Activated naive CD8-positive, alpha-beta T cell (primary cell): Measurements from ENCODE around the gene HAX1.
"Not testable (repeated sequence)": the region's sequence is repeated elsewhere in the genome, so short reads cannot be mapped to it uniquely, and the experiment has no call there.

Source experiments
- H3K27ac Mint-ChIP-seq: one replicate; pipeline ENCODE4 v1.8.0; 2021; ENCODE audit warnings: mixed read lengths
- H3K27me3 Mint-ChIP-seq: one replicate; pipeline ENCODE4 v1.8.0; 2021; ENCODE audit warnings: mixed read lengths
- H3K36me3 Mint-ChIP-seq: one replicate; pipeline ENCODE4 v1.8.0; 2021; ENCODE audit warnings: mixed read lengths
- H3K4me1 Mint-ChIP-seq: one replicate; pipeline ENCODE4 v1.8.0; 2021; ENCODE audit warnings: low read depth, mixed read lengths
- H3K4me3 Mint-ChIP-seq: one replicate; pipeline ENCODE4 v1.8.0; 2021; ENCODE audit warnings: mild to moderate bottlenecking, mixed read lengths
- H3K9me3 Mint-ChIP-seq: one replicate; pipeline ENCODE4 v1.8.0; 2021; ENCODE audit warnings: low read depth, mixed read lengths

HAX1 gene

DNA sequence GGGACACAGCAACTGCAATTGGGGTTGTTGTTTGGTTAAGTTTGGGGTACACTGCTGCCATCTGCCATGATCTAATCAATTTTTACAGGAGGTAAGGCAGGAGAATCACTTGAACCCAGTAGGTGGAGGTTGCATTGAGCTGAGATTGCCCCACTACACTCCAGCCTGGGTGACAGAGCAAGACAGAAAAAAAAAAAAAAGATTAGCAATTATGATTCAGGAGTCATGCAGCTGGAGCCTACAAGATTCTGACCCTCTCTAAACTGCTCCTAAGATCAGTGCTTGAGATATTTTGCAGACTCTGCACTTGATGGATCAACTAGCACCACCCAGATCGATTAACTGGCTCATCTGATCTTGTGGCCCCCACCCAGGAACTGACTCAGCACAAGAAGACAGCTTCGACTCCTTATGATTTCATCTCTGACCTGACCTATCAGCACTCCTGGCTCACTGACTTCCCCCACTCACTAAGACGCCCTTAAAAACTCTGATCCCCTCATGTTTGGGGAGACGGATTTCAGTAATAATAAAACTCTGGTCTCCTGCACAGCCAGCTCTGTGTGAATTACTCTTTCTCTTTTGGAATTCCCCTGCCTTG lies 35.3 kb downstream of the HAX1 start:
- not testable (repeated sequence) for H3K27me3 Mint-ChIP-seq, H3K27ac Mint-ChIP-seq
- H3K4me1 Mint-ChIP-seq = peaks cover 12% of the 10 kb centered on the region

DNA sequence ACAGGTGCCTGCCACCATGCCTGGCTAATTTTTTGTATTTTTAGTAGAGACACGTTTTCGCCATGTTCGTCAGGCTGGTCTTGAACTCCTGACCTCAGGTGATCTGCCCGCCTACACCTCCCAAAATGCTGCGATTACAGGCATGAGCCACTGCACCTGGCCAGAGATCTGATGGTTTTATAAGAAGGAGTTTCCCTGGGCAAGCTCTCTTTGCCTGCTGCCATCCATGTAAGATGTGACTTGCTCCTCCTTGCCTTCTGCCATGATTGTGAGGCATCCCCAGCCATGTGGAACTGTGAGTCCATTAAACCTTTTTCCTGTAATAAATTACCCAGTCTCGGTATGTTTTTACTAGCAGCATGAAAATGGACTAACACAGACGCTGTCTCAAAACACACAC lies 36.7 kb downstream of the HAX1 start:
- H3K27ac Mint-ChIP-seq, H3K9me3 Mint-ChIP-seq: not testable (repeated sequence)
- H3K4me1 Mint-ChIP-seq = peaks cover 12% of the 10 kb centered on the region

More for the DNA sequence above, 35.3 kb downstream of the HAX1 start:
- H3K36me3 Mint-ChIP-seq, H3K9me3 Mint-ChIP-seq, H3K4me3 Mint-ChIP-seq: not testable (repeated sequence)

DNA sequence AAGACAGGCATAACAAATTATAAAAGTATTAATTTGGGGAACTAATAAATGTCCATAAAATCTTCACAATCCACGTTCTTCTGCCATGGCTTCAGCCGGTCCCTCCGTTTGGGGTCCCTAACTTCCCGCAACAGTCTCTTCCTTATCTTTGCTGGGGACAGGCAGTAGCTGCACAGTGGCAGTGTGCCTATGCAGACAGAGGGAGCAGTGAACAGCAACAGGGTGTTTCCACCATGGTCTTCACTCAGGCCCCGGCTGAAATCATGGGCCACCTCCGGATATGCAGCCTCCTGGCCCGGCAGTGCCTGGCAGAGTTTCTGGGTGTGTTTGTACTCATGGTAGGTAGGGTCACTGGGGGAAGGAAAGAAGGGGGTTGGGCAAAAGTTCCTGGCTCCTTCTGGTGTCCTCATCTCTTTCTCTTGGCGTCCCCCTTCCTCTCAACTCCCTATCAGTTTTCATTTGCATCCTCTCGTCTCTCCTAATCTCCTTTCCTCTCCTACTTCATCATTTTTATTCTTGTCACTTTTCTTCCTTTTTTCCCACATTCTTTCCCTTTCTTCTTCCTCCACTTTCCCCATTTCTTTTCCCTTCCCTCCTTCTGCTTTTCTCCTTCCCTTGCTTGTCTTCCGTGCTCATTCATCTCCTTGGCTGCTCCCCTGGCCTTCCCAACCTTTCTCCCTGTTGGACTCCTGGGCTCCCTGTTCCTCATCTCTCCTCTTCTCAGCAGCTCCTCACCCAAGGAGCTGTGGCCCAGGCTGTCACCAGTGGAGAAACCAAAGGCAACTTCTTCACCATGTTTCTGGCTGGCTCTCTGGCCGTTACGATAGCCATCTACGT lies 40.0 kb downstream of the HAX1 start:
- H3K4me3 Mint-ChIP-seq, H3K27me3 Mint-ChIP-seq: not testable (repeated sequence)

More for the DNA sequence above, 36.7 kb downstream of the HAX1 start:
- H3K36me3 Mint-ChIP-seq, H3K4me3 Mint-ChIP-seq, H3K27me3 Mint-ChIP-seq: not testable (repeated sequence)

DNA sequence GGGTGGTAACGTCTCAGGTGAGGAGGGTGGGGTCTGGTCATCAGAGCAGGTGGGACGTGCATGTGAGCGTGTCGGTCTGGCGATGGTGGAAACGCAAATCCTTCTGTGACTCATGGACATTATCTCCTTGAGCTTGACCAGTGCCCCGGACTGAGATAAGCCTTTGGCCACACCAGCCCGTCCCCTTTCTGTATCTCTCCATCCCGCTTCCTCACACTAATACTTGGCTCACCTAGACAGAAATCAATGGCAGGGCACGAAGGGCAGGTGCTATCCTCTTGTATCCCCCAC lies 40.6 kb downstream of the HAX1 start:
- Mint-ChIP-seq H3K4me1 (peaks cover 3% of the 10 kb centered on the region), H3K27me3 (no peaks in the 10 kb centered on the region), H3K36me3 (peaks cover 2% of the 10 kb centered on the region), H3K27ac (no peak overlapping the region), H3K4me3 (no peak overlapping the region), H3K9me3 (no peaks in the 10 kb centered on the region)

More for the DNA sequence above, 40.0 kb downstream of the HAX1 start:
- H3K4me1 Mint-ChIP-seq, H3K27ac Mint-ChIP-seq, H3K9me3 Mint-ChIP-seq, H3K36me3 Mint-ChIP-seq: not testable (repeated sequence)

DNA sequence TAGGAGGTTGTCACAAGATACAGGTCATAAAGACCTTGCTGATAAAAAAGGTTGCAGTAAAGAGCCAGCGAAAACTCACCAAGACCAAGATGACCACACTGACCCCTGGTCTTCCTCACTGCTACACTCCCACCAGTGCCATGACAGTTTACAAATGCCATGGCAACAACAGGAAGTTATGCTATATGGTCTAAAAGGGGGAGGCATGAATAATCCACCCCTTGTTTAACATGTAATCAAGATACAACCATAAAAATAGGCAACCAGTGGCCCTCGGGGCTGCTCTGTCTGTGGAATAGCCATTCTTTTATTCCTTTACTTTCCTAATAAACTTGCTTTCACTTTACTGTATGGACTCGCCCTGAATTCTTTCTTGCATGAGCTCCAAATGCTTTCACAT lies 41.8 kb downstream of the HAX1 start:
- not testable (repeated sequence) for H3K27me3 Mint-ChIP-seq, H3K4me1 Mint-ChIP-seq, H3K27ac Mint-ChIP-seq, H3K9me3 Mint-ChIP-seq, H3K36me3 Mint-ChIP-seq, H3K4me3 Mint-ChIP-seq

DNA sequence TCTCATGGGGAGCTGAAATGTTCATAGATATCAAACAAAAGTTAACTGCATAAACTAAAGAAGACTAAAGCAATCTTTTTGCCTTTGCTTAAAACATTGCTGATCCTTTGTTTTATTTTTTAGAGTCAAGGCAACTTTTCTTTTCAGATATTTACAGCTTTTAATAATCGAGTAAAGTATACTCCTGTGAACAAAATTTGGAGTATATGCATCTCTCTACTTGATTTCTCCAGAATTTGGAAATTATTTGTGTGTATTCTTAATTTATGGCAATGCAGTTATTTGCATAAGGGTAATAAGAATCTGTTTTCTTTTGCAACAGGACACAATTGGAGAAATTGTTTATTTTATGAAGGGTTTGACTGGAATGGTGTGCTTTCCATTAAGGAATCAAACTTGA lies 44.3 kb downstream of the HAX1 start:
- Mint-ChIP-seq H3K9me3 (no peaks in the 10 kb centered on the region), H3K4me3 (no peak overlapping the region), H3K36me3 (peaks cover 2% of the 10 kb centered on the region), H3K4me1 (no peaks in the 10 kb centered on the region), H3K27me3 (no peaks in the 10 kb centered on the region), H3K27ac (no peak overlapping the region)

DNA sequence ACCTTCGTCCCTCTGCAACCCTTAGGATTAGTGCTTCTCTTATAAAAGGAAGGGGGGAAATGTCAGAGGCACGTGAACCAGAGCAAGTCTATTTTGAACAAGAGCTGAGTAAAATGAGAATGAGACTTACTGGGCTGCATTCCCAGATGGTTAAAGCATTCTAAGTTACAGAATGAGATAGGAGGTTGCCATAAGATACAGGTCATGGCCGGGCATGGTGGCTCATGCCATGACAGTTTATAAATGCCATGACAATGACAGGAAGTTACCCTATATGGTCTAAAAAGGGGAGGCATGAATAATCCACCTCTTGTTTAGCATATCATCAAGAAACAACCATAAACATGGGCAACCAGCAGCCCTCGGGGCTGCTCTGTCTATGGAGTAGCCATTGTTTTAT lies 46.0 kb downstream of the HAX1 start:
- Mint-ChIP-seq H3K4me3 (no peak overlapping the region), H3K27ac (no peak overlapping the region), H3K27me3 (no peaks in the 10 kb centered on the region), H3K9me3 (no peaks in the 10 kb centered on the region), H3K36me3 (peaks cover 2% of the 10 kb centered on the region), H3K4me1 (no peaks in the 10 kb centered on the region)

DNA sequence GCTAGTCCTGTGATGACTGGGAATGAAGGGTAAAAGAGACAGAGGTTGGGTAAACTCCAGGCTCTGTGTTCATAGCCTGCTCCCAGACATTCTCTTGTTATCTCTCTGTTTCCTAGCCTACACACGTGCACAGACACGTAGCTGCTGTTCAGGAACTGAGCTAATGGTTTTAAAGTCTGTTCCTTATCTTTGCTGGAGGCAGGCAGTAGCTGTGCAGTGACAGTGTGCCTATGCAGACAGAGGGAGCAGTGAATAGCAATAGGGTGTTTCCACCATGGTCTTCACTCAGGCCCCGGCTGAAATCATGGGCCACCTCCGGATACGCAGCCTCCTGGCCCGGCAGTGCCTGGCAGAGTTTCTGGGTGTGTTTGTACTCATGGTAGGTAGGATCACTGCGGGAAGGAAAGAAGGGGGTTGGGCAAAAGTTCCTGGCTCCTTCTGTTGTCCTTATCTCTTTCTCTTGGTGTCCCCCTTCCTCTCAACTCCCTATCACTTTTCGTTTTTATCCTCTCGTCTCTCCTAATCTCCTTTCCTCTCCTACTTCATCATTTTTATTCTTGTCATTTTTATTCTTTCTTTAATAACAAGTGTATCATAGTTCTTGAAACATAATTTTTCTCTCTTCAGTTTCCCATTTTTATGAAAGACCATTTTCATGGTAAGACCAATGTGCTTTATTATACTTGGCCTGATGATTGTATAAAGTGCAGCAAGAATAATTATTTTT lies 48.6 kb downstream of the HAX1 start, which contains the start of gene AQP10:
TSS of gene AQP10 (plus strand) at position 212 of the 727 bp plus-strand sequence. CDS start at position 275, 63 bp downstream.
- H3K9me3 Mint-ChIP-seq = no peaks in the 10 kb centered on the region
- H3K36me3 Mint-ChIP-seq = peaks cover 2% of the 10 kb centered on the region
- H3K27ac Mint-ChIP-seq = no peak within 1 kb of the TSS
- H3K4me1 Mint-ChIP-seq = peaks cover 8% of the 10 kb centered on the region
- no peaks in the 10 kb centered on the region for H3K27me3 Mint-ChIP-seq
- no peak within 1 kb of the TSS for H3K4me3 Mint-ChIP-seq

DNA sequence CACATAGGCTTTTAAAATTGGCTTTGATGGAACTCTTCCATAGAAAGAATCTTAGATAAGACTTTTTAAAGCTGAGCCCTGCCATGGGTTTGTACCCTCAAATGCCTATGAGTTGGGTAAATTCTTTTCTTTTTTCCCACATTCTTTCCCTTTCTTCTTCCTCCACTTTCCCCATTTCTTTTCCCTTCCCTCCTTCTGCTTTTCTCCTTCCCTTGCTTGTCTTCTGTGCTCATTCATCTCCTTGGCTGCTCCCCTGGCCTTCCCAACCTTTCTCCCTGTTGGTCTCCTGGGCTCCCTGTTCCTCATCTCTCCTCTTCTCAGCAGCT lies 49.1 kb downstream of the HAX1 start:
- H3K27ac Mint-ChIP-seq, H3K27me3 Mint-ChIP-seq, H3K36me3 Mint-ChIP-seq, H3K9me3 Mint-ChIP-seq, H3K4me3 Mint-ChIP-seq: not testable (repeated sequence)
- peaks cover 12% of the 10 kb centered on the region for H3K4me1 Mint-ChIP-seq

DNA sequence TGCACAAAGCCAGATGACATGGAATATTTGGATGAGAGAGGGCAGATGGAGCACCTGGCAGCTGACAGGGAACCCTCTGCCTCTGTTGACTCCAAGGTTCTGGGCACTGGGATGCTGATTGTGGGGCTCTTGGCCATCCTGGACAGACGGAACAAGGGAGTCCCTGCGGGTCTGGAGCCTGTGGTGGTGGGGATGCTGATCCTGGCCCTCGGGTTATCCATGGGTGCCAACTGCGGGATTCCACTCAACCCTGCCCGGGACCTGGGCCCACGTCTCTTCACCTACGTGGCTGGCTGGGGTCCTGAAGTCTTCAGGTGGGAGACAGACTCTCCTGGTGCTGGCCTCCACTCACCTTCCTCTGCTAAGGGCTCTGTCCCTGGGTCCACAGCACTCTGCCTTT lies 51.1 kb downstream of the HAX1 start:
- no peak overlapping the region for H3K4me3 Mint-ChIP-seq
- H3K4me1 Mint-ChIP-seq = peaks cover 27% of the 10 kb centered on the region
- no peaks in the 10 kb centered on the region for H3K36me3 Mint-ChIP-seq
- no peak overlapping the region for H3K27ac Mint-ChIP-seq
- H3K9me3 Mint-ChIP-seq = no peaks in the 10 kb centered on the region
- H3K27me3 Mint-ChIP-seq = no peaks in the 10 kb centered on the region

DNA sequence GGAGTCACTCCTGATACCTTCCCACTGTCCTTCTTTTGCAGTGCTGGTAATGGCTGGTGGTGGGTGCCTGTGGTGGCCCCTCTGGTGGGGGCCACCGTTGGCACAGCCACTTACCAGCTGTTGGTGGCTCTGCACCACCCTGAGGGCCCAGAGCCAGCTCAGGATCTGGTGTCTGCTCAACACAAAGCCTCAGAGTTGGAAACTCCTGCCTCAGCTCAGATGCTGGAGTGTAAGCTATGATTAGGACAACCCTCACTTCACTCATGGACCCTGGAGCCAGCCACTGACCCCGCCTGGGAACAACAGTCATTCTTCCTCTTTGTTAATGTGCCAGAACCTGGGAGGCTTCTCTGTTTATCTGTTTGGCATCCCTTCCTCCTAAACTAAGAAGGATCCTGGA lies 51.8 kb downstream of the HAX1 start:
- peak overlapping the region; percentile 95 for H3K4me3 Mint-ChIP-seq
- no peaks in the 10 kb centered on the region for H3K27me3 Mint-ChIP-seq
- H3K9me3 Mint-ChIP-seq = no peaks in the 10 kb centered on the region
- peaks cover 31% of the 10 kb centered on the region for H3K4me1 Mint-ChIP-seq
- no peaks in the 10 kb centered on the region for H3K36me3 Mint-ChIP-seq
- peak overlapping the region; percentile 76 for H3K27ac Mint-ChIP-seq

DNA sequence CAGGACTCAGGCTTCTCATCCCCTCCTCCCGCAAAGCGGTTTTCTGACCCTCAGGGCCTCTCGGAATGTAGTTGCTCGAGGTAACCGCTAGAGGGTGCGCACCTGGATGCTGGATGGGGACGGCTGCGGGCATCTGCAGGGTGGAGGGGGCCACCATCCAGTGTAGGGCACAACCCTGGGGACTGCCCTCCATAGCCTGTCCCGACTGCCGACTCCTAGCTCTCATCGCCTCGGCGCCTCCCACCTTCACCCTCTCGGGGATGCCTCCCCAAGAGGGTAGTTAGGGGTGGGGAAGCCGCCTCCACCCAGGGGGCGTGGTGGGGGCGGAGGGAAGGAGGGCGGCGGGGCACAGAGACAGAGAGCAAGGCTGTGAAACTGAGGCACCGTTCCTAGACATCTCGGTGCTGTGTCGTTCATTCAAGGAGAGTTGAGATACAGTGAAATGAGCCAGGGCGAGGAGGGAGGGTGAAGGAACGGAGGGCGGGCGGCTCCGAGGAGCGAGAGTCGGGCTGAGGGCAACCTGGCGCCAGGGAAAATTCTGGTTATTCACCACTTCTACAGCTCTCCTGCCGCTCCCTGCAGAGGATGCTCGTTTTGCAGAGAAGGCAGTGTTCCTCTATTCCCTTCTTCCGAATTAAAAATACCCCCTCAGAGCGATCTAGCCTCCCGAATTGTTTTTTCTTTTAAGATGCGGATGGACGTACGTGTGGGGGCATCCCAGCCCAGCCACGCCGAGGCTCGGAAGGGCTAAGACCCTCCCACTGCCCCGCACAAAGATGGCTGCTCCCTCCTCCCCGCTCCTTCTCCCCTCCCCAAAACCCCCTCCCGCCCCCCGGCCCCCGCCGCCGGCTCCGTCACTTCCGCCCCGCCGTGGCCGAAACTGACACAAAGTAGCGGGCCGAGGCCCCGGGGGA lies 52.5 kb downstream of the HAX1 start, which contains the start of gene ATP8B2:
TSS of gene ATP8B2 (plus strand) at position 857 of the 914 bp plus-strand sequence. CDS start 2,617 bp downstream, outside the sequence.
- Mint-ChIP-seq H3K9me3 (no peaks in the 10 kb centered on the region), H3K27me3 (no peaks in the 10 kb centered on the region), H3K27ac (peak within 1 kb of the TSS; percentile 93), H3K4me1 (peaks cover 37% of the 10 kb centered on the region), H3K36me3 (no peaks in the 10 kb centered on the region), H3K4me3 (peak within 1 kb of the TSS; percentile 96)
